Activated CD4-positive, CD25-positive, alpha-beta regulatory T cell treated with anti-CD3 and anti-CD28 coated beads, Interleukin-2, amount 50 U/mL, for 72 hours (primary cell): ENCODE measurements around the gene RNGTT.

Experiments used
- DNase-seq: peaks from one replicate; pipeline ENCODE4 v3.0.0; 2021

The RNGTT gene

GRCh38 chr6:88577461-88577860 lies 386.0 kb downstream of the RNGTT start:
- no peak for DNase-seq

GRCh38 chr6:88575536-88575935 lies 387.9 kb downstream of the RNGTT start:
- no peak for DNase-seq

- DNase-seq = no peak
Measured at GRCh38 chr6:88574651-88575050, 388.8 kb downstream of the RNGTT start.

- no peak for DNase-seq
Measured at GRCh38 chr6:88574031-88574430, 389.4 kb downstream of the RNGTT start.

GRCh38 chr6:88573561-88573960 lies 389.9 kb downstream of the RNGTT start:
- DNase-seq = no peak

GRCh38 chr6:88572449-88573139 lies 390.8 kb downstream of the RNGTT start:
- no peak for DNase-seq

- DNase-seq = no peak
Measured at GRCh38 chr6:88569959-88570358, 393.5 kb downstream of the RNGTT start.

GRCh38 chr6:88567696-88568095 lies 395.7 kb downstream of the RNGTT start:
- DNase-seq = no peak

- DNase-seq = no peak
Measured at GRCh38 chr6:88566746-88567534, 396.5 kb downstream of the RNGTT start.

GRCh38 chr6:88565836-88566235 lies 397.6 kb downstream of the RNGTT start:
- DNase-seq = no peak

GRCh38 chr6:88565409-88565811 lies 398.0 kb downstream of the RNGTT start:
- no peak for DNase-seq

- no peak for DNase-seq
Measured at GRCh38 chr6:88563277-88563625, 400.2 kb downstream of the RNGTT start.

- no peak for DNase-seq
Measured at GRCh38 chr6:88562353-88563276, 400.8 kb downstream of the RNGTT start.

- DNase-seq = no peak
Measured at GRCh38 chr6:88561954-88562315, 401.5 kb downstream of the RNGTT start.

GRCh38 chr6:88561034-88561953 lies 402.1 kb downstream of the RNGTT start:
- no peak for DNase-seq
